ENCODE measurements around the gene MCF2L2.

GRCh38 chr3:183410280-183410679 lies 18.1 kb downstream of the MCF2L2 start:
- TF ChIP-seq EZH2phosphoT487 (IDR thresholded peaks at IDR 0.05; ENCODE audit: unreplicated experiment) (no peak), CREB1 (CRISPR knock-in tag; IDR thresholded peaks at IDR 0.05; ENCODE audit: low read depth) (no peak), EZH2 (IDR thresholded peaks at IDR 0.05; ENCODE audit: low read depth, unreplicated experiment) (no peak), ZNF331 (CRISPR knock-in tag; IDR thresholded peaks at IDR 0.05; ENCODE audit: low read depth) (no peak), STAT1 (IDR thresholded peaks at IDR 0.05; ENCODE audit: unreplicated experiment) (no peak), ETS1 (IDR thresholded peaks at IDR 0.05) (no peak)
- TF ChIP-seq, protein P1, sequence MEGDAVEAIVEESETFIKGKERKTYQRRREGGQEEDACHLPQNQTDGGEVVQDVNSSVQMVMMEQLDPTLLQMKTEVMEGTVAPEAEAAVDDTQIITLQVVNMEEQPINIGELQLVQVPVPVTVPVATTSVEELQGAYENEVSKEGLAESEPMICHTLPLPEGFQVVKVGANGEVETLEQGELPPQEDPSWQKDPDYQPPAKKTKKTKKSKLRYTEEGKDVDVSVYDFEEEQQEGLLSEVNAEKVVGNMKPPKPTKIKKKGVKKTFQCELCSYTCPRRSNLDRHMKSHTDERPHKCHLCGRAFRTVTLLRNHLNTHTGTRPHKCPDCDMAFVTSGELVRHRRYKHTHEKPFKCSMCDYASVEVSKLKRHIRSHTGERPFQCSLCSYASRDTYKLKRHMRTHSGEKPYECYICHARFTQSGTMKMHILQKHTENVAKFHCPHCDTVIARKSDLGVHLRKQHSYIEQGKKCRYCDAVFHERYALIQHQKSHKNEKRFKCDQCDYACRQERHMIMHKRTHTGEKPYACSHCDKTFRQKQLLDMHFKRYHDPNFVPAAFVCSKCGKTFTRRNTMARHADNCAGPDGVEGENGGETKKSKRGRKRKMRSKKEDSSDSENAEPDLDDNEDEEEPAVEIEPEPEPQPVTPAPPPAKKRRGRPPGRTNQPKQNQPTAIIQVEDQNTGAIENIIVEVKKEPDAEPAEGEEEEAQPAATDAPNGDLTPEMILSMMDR (conservative IDR thresholded peaks at IDR 0.05; ENCODE audit: low read depth in 2 of 2) = no peak
- TF ChIP-seq, protein P2, sequence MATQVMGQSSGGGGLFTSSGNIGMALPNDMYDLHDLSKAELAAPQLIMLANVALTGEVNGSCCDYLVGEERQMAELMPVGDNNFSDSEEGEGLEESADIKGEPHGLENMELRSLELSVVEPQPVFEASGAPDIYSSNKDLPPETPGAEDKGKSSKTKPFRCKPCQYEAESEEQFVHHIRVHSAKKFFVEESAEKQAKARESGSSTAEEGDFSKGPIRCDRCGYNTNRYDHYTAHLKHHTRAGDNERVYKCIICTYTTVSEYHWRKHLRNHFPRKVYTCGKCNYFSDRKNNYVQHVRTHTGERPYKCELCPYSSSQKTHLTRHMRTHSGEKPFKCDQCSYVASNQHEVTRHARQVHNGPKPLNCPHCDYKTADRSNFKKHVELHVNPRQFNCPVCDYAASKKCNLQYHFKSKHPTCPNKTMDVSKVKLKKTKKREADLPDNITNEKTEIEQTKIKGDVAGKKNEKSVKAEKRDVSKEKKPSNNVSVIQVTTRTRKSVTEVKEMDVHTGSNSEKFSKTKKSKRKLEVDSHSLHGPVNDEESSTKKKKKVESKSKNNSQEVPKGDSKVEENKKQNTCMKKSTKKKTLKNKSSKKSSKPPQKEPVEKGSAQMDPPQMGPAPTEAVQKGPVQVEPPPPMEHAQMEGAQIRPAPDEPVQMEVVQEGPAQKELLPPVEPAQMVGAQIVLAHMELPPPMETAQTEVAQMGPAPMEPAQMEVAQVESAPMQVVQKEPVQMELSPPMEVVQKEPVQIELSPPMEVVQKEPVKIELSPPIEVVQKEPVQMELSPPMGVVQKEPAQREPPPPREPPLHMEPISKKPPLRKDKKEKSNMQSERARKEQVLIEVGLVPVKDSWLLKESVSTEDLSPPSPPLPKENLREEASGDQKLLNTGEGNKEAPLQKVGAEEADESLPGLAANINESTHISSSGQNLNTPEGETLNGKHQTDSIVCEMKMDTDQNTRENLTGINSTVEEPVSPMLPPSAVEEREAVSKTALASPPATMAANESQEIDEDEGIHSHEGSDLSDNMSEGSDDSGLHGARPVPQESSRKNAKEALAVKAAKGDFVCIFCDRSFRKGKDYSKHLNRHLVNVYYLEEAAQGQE (IDR thresholded peaks at IDR 0.05; ENCODE audit: unreplicated experiment) = no peak

Data from GM23338 (cell line).